D721Med (cell line): Measurements from ENCODE around the gene CORO6.

Experiments used
- DNase-seq: peaks from one replicate; pipeline ENCODE4 v3.0.0; 2011; ENCODE audit warnings: low spot score; ENCODE audit not compliant: insufficient read length
- FAIRE-seq: peaks from 2 replicates; lab custom pipeline; 2011; peaks lifted over from hg19 to GRCh38; lab: Jason Lieb, UNC
- CTCF ChIP-seq: IDR thresholded peaks from 2 replicates; pipeline ENCODE4 v1.5.1; 2012; ENCODE audit warnings: mild to moderate bottlenecking, control low read depth; ENCODE audit not compliant: insufficient read depth; ENCODE audit errors: missing control alignments

The CORO6 gene

GRCh38 chr17:29650396-29650795 is 27.7 kb upstream of the CORO6 start:
- DNase-seq (no peak), FAIRE-seq (no peak)
- no peak for TF ChIP-seq CTCF

- DNase-seq (no peak), FAIRE-seq (no peak)
- TF ChIP-seq CTCF, result no peak
Observed at GRCh38 chr17:29649359-29649758, 26.6 kb upstream of the CORO6 start.

- FAIRE-seq (no peak), DNase-seq (no peak)
- TF ChIP-seq CTCF, result no peak
Observed at GRCh38 chr17:29648005-29648404, 25.3 kb upstream of the CORO6 start.

GRCh38 chr17:29645515-29646051 is 22.9 kb upstream of the CORO6 start:
- TF ChIP-seq CTCF, result no peak
- no peak for FAIRE-seq
- DNase-seq, result no peak

GRCh38 chr17:29643817-29644160 is 21.1 kb upstream of the CORO6 start:
- TF ChIP-seq CTCF, result no peak
- FAIRE-seq (no peak), DNase-seq (no peak)

GRCh38 chr17:29642171-29642611 is 19.5 kb upstream of the CORO6 start:
- no peak for TF ChIP-seq CTCF
- FAIRE-seq (no peak), DNase-seq (no peak)

- no peak for TF ChIP-seq CTCF
- no peak for FAIRE-seq
- DNase-seq, result no peak
Observed at GRCh38 chr17:29640981-29641642, 18.4 kb upstream of the CORO6 start.
